K562 (cell line): ENCODE measurements around the gene ZFY. TPM values are rescaled to one million over a fixed set of nuclear protein-coding genes. Genes with fewer than 3 reads are reported as not detected.

Experiments used
- FOXK2 ChIP-seq, 2 experiments: fragments of 450-650 bp; IDR thresholded peaks in 1 of 2; conservative IDR thresholded peaks in 1 of 2; 2 replicates each; pipeline ENCODE4 v1.6.1; 2016; ENCODE audit warnings: low read depth in 2 of 2, mild to moderate bottlenecking in 1 of 2
- XRCC4 ChIP-seq: IDR thresholded peaks from one replicate; pipeline ENCODE4 v1.6.1; 2011; ENCODE audit not compliant: insufficient read depth, insufficient read length; ENCODE audit errors: extremely low read depth
- polyA plus RNA-seq, 8 experiments: library from polyadenylated mRNA; depleted of rRNA in 4 of 8; stranded (reverse) in 5 of 8; unstranded in 3 of 8; fragments of >200 nt; fragmentation: Nextera tagmentation in 2 of 8; fragmentation: Illumina TruSeq in 1 of 8; extraction: Ambion mirVana in 2 of 8; extraction: Trizol in 1 of 8; gene quantifications; 2 replicates each; pipeline versions ENCODE4 v1.2.1 to v1.2.3, GENCODE V29; 2011 to 2014; ENCODE audit warnings: inconsistent platforms in 1 of 8, missing spikeins in 1 of 8
- total RNA-seq, 7 experiments: library from RNA; depleted of rRNA in 6 of 7; stranded (reverse); fragments of >200 nt in 6 of 7; fragmentation: Illumina TruSeq in 2 of 7; extraction: Trizol in 2 of 7; gene quantifications; 2 replicates each; pipeline versions ENCODE4 v1.2.1 to v1.2.3, GENCODE V29; 2011 to 2021; ENCODE audit warnings: low replicate concordance in 1 of 7
- TF ChIP-seq, protein P1 (sequence below): sonication (generic); formaldehyde crosslinking; IDR thresholded peaks from 2 replicates; pipeline ENCODE4 v1.9.0; 2022; ENCODE audit warnings: mild to moderate bottlenecking, missing genetic modification reagents
- TF ChIP-seq, protein P2 (sequence below): sonication (generic); formaldehyde crosslinking; IDR thresholded peaks from 2 replicates; pipeline ENCODE4 v1.5.0; 2020; ENCODE audit warnings: missing genetic modification reagents
- TF ChIP-seq, protein P3 (sequence below): fragments of 250-450 bp; sonication (Bioruptor Pico); IDR thresholded peaks from 2 replicates; pipeline ENCODE4 v1.5.0; 2021; ENCODE audit warnings: mild to moderate bottlenecking, moderate library complexity

Gene ZFY
- total and polyA plus RNA-seq, 9 of the 15 experiments (the other 6 are each of a cell fraction or from before 2014, with no cell fraction given), result not detected

DNA sequence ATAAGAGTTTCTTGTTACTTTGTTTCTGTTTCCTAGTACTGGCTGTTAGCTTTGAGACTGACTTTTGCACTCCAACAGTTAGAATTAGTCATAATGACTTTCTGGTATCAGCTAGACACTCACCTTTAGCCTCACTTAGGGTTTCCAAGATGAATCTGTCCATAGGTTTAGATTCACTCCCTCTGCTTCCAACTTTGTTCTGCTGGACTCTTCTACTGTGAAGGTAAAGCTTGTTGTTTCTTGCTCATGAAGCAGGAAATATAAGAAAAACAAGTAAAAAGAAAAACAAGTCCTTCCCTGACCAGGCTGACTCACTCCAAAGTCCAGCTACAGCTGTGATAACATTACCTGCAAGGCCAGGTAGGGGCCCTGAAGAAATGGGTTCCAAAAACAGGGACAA lies 67.0 kb downstream of the ZFY start (continued):
- no peak for TF ChIP-seq FOXK2 (conservative IDR thresholded peaks at IDR 0.05 in 1 of 2, IDR thresholded peaks at IDR 0.05 in 1 of 2; ENCODE audit: low read depth in 2 of 2)
- no peak for TF ChIP-seq XRCC4
- TF ChIP-seq, protein P1, sequence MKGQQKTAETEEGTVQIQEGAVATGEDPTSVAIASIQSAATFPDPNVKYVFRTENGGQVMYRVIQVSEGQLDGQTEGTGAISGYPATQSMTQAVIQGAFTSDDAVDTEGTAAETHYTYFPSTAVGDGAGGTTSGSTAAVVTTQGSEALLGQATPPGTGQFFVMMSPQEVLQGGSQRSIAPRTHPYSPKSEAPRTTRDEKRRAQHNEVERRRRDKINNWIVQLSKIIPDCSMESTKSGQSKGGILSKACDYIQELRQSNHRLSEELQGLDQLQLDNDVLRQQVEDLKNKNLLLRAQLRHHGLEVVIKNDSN (CRISPR knock-in tag), result no peak
- TF ChIP-seq, protein P2, sequence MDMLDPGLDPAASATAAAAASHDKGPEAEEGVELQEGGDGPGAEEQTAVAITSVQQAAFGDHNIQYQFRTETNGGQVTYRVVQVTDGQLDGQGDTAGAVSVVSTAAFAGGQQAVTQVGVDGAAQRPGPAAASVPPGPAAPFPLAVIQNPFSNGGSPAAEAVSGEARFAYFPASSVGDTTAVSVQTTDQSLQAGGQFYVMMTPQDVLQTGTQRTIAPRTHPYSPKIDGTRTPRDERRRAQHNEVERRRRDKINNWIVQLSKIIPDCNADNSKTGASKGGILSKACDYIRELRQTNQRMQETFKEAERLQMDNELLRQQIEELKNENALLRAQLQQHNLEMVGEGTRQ (CRISPR knock-in tag), result no peak
- TF ChIP-seq, protein P3, sequence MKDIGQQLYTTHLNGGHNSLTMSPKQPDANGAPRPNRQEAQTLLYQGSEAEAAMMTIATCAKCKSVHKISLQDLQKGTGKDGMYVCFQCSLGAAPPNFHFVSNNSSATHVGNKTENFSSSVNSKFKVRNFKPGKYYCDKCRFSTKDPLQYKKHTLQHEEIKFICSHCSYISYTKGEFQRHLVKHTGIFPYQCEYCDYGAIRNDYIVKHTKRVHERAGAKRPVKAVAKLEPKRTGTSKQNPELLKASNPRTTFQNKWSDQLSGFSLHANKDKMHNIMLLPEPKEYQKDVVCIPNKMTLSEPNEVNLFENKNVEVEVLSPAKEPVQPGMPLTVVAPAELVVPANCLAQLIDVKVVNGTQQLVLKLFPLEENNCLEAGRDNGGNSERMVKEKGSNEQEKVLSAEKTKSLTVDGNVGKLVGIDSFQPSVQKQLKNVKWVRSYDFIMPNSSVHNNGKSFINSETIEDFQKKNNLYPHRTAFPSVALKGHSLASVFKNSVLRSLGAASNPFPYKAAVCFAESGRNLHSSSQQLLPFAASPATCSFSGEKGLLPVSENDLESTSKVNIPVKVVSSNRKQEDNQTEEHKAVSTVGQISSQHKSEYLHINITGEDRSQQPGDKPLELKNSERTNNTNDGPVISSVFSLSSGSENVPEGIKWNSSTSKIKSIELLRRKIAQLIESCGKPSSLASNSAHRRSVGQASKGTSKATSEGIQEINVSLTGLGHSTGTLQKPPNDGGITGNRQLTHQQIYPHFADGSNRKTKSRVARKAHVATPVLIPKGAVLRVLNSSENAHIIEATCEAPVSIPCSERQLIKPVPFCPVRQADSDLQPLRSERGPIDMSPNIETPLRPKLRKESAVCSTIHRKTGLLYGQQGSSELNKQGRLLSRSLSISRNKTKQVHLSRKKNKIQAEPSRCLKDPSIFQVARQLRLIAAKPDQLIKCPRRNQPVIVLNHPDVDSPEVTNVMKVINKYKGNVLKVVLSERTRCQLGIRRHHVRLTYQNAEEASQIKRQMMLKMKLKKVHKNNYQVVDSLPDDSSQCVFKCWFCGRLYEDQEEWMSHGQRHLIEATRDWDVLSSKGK, result no peak
